Measurements from ENCODE around the gene GTPBP10.

GRCh38 chr7:90320801-90321494 lies 25.6 kb upstream of the GTPBP10 start, which contains the start of gene FAM237B:
- TF ChIP-seq CTCF (IDR thresholded peaks at IDR 0.05; ENCODE audit: low read depth, low read length, poor library complexity, severe bottlenecking) (no peak), EZH2phosphoT487 (IDR thresholded peaks at IDR 0.05; ENCODE audit: borderline replicate concordance, low read length) (no peak)

Data from DOHH2 (cell line).